Stimulated activated CD4-positive, alpha-beta T cell treated with anti-CD3 and anti-CD28 coated beads, Interleukin-4, amount 100 ng/mL, for 4 hours (primary cell): ENCODE results near the gene SLC44A1.
A peak's percentile ranks its signal among the peaks of the same experiment; 100 is the strongest.

Source experiments
- DNase-seq, 2 experiments: peaks; one replicate each; pipeline ENCODE4 v3.0.0-alpha.2; 2020

SLC44A1 gene

DNA sequence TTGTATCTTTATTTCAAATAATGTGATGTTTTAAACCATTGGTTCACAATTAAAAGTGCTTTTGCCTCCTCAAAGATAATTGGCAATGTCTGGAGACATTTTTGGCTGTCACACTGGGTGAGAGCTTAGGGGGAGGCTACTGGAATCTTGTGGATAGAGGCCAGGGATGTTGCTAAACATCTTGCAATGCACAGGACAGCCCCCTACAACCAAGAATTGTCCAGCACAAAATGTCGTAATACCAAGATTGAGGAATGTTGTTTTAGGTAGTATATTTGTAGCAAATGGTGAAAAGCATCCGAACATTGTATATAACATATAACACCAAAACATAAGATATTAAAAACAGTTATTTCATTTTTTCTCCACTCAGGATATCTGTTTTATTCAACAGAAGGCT, 99.8 kb downstream of the SLC44A1 start:
- DNase-seq = no peak

DNA sequence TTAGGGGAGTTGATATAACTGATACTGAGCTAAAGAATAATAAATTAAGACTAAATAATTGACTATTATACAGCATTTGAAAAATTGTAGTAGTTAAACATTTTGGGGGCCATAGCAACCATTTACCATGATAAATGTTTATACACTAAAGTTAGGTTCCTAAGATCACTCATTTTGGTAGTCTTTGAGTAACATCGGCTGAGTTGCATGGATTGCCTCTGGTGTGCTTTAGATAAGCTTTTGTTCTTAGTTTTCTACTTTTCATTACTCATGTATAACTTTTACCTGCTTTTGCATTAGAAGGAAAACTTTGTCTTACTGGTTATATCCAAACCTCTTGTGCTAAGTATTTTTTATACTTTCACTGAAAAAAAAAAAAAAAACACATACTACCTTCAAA, 101.2 kb downstream of the SLC44A1 start:
- DNase-seq = no peak

DNA sequence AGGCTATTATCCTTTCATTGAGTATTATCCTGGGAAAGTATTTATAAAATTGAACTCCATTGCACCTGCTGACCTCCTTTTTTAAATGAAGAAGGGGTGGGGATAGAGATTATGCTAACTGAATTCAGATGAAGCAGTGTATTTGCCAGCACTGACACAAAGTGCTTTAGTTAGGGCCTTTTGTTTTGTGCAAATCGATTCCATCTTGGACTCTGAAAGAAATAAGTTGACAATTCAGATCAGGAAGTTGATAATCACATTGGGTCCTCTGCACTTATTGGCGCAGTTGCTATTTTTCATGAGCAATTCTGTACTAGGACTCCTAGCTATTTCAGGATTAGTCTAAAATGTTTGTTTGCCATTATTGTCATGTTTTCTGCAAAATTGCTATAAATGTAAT, 101.8 kb downstream of the SLC44A1 start:
- no peak for DNase-seq

DNA sequence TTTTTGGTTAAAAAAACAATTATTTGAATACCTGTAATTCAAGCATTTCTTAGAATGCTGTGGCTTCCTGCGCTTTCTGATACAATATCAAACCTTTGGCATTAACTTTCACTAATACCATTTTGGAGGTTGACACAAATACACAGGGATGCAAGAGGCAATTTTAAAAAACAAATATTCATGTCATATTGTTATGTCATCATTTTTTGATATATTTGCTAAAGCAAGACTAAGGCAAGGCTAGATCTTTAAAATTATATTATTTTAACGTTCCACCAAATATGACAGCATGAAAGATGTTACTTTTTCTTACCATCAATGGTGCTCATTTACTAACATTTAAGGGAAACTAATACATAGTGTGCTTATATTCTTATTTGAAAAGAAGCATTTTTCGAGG, 110.0 kb downstream of the SLC44A1 start:
- DNase-seq = no peak

DNA sequence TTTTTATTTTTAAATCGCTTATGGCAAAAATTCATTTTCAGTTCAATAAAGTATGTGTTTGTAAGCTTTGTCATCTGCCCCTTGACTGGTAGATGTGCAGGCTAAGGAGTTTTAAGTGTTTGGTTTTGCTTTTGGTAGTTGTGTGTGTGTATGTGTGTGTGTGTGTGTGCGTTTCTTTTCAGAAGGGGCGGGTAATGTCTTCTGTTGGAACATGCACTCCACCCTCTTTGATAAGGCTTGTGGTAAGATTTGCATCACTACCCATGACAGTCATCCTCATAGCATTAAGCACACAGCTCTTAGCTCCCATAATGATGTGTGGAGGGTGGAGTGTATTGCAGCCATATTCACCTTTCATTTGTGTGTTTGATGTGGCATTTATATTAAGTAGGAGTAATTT, 111.3 kb downstream of the SLC44A1 start:
- no peak for DNase-seq

GRCh38 chr9:105357937-105358336, 113.5 kb downstream of the SLC44A1 start:
- DNase-seq = no peak

DNA sequence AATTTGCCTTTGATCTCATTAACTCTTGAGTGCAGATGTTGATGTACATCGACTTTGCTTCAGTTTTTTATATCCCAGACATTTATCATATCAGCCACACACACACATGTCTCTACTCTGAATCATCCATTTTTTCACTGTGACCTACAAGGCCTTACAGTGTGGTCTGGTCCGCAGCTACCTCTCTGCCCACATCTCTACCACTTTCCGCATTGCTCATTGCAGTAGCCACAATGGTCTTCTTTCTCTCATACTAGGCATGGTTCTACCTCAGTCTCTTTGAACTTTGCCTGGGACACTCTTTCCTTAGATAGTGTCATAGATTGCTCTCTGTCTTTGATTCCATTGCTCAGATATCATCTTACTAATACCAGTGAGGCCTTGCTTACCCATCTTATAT, 115.4 kb downstream of the SLC44A1 start:
- DNase-seq = no peak

DNA sequence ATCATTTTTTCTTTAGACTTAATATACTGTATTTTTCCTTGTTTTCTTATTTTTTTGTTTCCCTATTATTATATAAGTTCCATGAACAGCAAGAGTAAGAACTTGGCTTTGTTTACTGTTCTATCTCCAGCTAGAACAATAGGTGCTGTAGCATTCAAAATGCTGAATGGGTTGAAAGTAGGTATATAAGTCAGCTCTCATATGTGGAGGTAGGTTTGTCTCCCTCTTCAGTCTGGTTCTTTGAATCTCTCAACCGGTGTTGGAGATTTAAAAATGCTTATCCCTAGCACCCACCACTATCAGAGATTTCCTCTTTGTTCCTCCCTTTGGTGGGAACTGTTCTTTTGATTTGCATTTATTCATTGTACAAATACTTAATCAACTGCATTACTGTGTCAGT, 115.9 kb downstream of the SLC44A1 start:
- DNase-seq = no peak

DNA sequence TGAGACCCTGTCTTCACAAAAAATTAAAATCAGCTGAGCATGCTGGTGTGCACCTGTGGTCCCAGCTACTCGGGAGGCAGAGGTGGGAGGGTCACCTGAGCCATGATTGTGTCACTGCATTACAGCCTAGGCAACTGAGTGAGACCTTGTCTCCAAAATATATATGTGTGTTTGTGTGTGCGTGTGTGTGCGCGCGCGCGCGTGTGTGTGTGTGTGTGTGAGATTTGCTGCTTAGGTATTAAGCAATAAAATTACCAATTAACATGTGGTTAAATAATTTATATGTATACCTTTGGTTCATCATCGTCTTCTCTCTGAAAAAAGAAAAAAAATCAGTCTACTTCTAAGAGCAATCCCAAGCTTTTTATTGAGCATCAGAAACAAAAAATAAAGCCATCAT, 117.4 kb downstream of the SLC44A1 start:
- DNase-seq = no peak

DNA sequence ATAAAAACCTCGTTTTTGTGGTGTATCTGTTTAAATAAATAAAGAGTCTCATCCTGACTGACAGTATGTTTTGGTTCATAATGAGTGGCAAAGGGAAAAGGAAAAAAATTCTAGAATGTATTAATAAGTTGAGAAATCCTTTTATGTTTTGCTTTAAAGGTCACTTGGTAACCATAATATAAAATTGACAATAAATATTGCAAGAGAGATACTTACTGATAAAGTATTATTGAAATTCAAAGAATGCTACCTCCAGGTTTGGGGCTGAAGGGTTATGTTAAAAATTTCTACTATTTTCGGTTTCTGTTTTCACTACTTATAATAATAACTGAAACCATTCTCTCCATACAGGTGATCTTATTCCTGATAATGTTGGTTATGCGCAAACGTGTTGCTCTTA, 118.0 kb downstream of the SLC44A1 start:
- DNase-seq = no peak

- no peak for DNase-seq
Measured at GRCh38 chr9:105363837-105364236, 119.4 kb downstream of the SLC44A1 start.

GRCh38 chr9:105369911-105370310, 125.5 kb downstream of the SLC44A1 start:
- DNase-seq = no peak

DNA sequence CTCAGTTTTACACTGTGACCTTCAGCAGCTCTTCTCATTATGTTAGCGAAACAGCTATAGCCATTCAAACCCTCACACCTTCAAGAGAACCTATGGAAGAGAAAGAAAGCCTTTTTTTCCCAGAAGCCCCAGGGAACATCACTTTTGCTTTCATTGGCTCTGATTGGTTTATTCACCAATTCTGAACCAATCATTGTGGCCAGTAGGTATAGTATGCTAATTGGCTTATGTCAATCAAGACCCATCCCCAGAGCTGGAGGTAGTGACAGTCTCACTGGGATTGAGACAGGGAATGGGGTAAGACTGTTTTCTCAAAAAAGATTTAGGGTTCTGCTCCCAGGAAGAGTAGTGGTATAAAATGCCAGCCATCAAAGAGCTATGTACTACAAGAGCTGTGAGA, 129.3 kb downstream of the SLC44A1 start:
- no peak for DNase-seq

- no peak for DNase-seq
Measured at GRCh38 chr9:105375323-105375722, 130.9 kb downstream of the SLC44A1 start.

DNA sequence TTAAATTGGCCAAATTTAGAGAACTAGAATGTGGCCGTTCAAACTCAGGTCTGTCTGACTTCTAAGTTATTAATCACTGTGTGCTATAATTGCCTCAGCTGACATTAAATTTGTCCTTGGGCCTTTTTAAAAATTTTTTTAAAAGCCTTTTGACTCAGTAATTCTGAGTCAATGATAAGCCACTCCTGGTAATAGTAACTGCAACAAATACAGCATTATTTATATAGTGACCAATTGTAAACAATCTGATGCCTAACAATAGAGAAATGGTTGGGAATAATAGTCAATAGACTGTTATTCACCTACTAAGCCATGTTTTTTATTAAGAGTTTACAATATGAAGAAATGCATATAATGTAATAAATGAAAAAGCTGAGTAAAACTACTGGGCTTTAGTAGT, 132.4 kb downstream of the SLC44A1 start:
- DNase-seq = no peak

- DNase-seq = peak; percentile 3 to 12
Measured at GRCh38 chr9:105385381-105385985, 141.0 kb downstream of the SLC44A1 start.

DNA sequence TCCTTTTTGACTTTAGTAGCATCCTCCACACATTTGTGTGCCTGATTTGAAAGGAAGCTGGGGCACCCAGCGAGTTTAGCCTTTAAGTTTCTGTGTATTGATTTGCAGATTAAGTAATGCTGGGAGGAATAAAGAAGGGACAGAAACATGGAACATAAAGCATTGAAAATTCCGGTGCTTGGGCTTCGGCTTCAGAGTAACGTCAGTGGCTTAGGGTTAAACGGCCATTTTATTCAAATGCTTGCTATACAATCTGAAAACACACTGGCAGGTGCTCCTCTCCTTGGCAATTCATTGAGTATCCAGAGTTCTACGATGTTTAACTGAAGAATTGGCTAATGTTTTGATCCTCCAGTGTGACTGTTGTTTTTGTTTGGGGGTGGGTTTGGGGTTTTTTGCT, 145.3 kb downstream of the SLC44A1 start:
- DNase-seq = no peak

- no peak for DNase-seq
Measured at GRCh38 chr9:105390871-105391270, 146.4 kb downstream of the SLC44A1 start.

- no peak for DNase-seq
Measured at GRCh38 chr9:105391288-105391687, 146.8 kb downstream of the SLC44A1 start.

DNA sequence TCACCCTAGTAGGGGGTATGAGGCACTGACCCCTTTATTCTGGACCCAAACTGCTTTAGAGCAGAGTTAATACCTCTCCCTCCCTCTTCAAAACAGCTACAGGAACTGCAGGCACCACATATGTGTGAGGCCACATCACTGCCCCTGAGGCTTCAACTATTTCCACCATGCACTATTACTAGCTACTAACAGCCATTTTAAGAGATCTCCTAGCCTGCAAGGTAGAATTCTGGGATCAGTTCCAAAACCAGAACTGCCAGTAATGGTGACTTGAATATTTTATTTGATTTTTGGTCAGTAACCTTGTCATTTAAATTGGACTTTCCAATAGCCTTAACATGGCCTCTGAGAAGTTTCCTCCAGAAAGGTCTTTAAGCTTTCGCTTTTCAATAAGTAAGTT, 148.1 kb downstream of the SLC44A1 start:
- no peak for DNase-seq

- no peak for DNase-seq
Measured at GRCh38 chr9:105393576-105394344, 149.3 kb downstream of the SLC44A1 start.

DNA sequence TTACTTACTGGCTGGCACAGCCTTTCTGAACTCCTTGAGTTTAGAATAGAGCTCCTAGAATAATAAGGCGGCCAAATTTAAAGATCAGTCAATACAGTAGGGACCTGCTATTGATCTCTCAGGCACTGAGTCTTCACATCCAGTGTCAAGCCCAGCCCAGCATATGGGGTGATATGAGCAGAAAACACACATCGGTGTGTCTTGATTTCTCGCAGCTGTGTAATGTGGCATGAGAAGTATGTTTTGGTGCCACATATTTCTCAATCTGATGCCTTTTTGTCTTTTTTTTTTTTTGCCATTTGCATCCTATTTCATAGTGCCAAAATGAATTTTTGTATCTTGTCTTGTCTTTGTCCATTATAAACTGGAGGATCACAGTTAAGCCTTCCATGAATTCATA, 152.0 kb downstream of the SLC44A1 start:
- no peak for DNase-seq

GRCh38 chr9:105396901-105397300, 152.4 kb downstream of the SLC44A1 start:
- DNase-seq = no peak

DNA sequence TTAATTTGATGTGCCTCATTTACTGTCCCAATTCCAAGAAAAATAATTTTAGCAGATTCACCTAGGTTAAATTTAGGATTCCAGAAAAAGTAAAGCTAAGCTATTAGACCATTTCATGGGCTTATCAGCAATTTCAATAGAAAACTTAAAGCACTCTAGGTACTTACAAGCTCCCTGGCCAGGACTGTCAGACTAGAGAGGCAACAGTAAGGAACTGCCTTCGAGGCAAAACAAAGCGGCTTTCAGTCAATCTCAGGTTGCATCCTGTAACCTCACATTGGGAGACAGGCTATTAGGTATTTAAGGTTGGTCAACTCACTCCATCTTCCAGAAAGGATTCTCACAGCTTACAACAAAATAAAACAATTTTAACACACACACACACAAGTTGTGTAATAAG, 154.7 kb downstream of the SLC44A1 start:
- no peak for DNase-seq

DNA sequence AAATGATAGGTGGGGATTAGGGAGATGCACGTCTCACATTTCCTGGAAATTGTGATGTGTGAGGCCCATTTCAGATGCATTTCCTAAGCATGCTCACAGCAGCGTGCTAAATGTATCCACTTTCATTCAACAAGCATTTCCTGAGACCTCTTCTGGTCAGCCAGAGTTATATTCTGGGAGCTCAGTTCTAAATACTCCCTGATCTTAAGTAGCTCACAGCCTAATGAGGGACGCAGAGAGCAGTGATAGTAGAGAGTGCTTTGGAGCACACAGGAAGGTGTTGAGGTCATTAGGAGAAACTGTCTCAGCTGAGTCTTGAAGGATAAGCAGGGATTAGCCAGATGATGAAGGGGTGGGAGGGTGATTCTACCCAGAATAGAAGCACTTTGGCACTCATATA, 157.2 kb downstream of the SLC44A1 start:
- no peak for DNase-seq
